Sigmoid colon (tissue), 7 donors: ENCODE results near the gene FAM53A. TPM values are rescaled to one million over a fixed set of nuclear protein-coding genes. Genes with fewer than 3 reads are reported as not detected.
"Not testable (repeated sequence)": the region's sequence is repeated elsewhere in the genome, so short reads cannot be mapped to it uniquely, and the experiment has no call there.

Experiments
- DNase-seq: peaks from one replicate; pipeline ENCODE4 v3.0.0-alpha.2; 2019
- H3K27ac ChIP-seq, 4 donors: fragments of 200-600 bp; sonication (generic); one replicate each; pipeline ENCODE4 v1.5.1; 2016 to 2019; ENCODE audit warnings: mild to moderate bottlenecking in 1 of 4
- H3K27me3 ChIP-seq, 3 donors: fragments of 200-600 bp; sonication (generic); one replicate each; pipeline ENCODE4 v1.5.1; 2019; ENCODE audit warnings: mild to moderate bottlenecking in 1 of 3
- H3K36me3 ChIP-seq, 4 donors: fragments of 200-600 bp; sonication (generic); one replicate each; pipeline ENCODE4 v1.5.1; 2016 to 2019
- H3K4me1 ChIP-seq, 4 donors: fragments of 200-600 bp; sonication (generic); one replicate each; pipeline ENCODE4 v1.5.1; 2017 to 2019
- H3K4me3 ChIP-seq, 4 donors: fragments of 200-600 bp; sonication (generic); one replicate each; pipeline ENCODE4 v1.5.1; 2017 to 2019; ENCODE audit warnings: mild to moderate bottlenecking in 2 of 4, moderate library complexity in 1 of 4
- H3K9me3 ChIP-seq, 4 donors: fragments of 200-600 bp in 3 of 4; sonication (generic) in 3 of 4; one replicate each; pipeline versions ENCODE4 v1.5.1 to v1.6.1; 2013 to 2019
- EP300 ChIP-seq, 4 donors: sonication (generic); formaldehyde crosslinking; IDR thresholded peaks; one replicate each; pipeline ENCODE4 v1.6.1; 2017; ENCODE audit warnings: antibody characterized with exemption in 4 of 4
- POLR2A ChIP-seq, 2 donors: fragments of 450-650 bp; IDR thresholded peaks; one replicate each; pipeline ENCODE4 v1.6.1; 2016; ENCODE audit warnings: antibody characterized with exemption in 2 of 2, mild to moderate bottlenecking in 2 of 2, moderate library complexity in 2 of 2
- POLR2AphosphoS5 ChIP-seq, 4 donors: sonication (generic); formaldehyde crosslinking; IDR thresholded peaks; one replicate each; pipeline ENCODE4 v1.6.1; 2017; ENCODE audit warnings: antibody characterized with exemption in 4 of 4
- WGBS, 2 donors: extraction: QIAGEN DNeasy Blood & Tissue Kit; methylation state at CpG; one replicate each; pipeline ENCODE4 v1.1.7; 2013; 5-methylcytosine and 5-hydroxymethylcytosine counted together
- intact Hi-C: fragments of 100-400 bp; cut with DNase I; formaldehyde crosslinking; loops from one replicate; pipeline ENCODE4 v1.15.1; 2023
- polyA plus RNA-seq, 3 donors: library from polyadenylated mRNA; stranded (reverse); fragments of 200-250 nt; gene quantifications; one replicate each; pipeline ENCODE4 v1.2.3, GENCODE V29; 2013
- total RNA-seq, 4 donors: library from RNA; depleted of rRNA; stranded (reverse); fragments of >200 nt; gene quantifications; one replicate each; pipeline ENCODE4 v1.1.0, GENCODE V29; 2016
- TF ChIP-seq, protein P1 (sequence below), 4 experiments: fragments of 450-650 bp in 3 of 4; fragments of 200-600 bp in 1 of 4; IDR thresholded peaks; one replicate each; pipeline ENCODE4 v1.5.1; 2016 to 2019; ENCODE audit warnings: antibody characterized with exemption in 4 of 4, mild to moderate bottlenecking in 3 of 4, moderate library complexity in 2 of 4
- donor health status: healthy with polysubstance abuse.
- donor health status: Bipolar disorder and iron deficiency.
- donor health status: healthy.

Gene FAM53A
- total and polyA plus RNA-seq, 7 donors: 0.23 to 4.1 (median 1.4) TPM

DNA sequence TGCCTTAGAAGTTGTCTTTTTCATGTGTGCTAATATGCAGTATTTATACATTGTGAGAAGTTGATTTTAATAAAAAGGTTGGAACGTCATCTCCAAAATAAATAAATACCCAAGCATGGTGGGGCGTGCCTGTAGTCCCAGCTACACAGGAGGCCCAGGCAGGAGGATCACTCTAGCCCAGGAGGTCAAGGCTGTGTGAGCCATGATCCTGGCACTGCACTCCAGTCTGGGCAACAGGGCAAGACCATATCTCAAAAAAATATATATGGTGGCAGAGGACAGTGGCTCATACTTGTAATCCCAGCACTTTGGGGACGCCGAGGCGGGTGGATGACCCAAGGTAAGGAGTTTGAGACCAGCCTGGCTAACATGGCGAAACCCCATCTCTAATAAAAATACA is 21.6 kb upstream of the FAM53A start:
- no peaks in the 10 kb centered on the region for H3K9me3 ChIP-seq
- TF ChIP-seq POLR2A (IDR thresholded peaks at IDR 0.05): no peak
- no peak overlapping the region for H3K27ac ChIP-seq
- H3K27me3 ChIP-seq: no peaks in the 10 kb centered on the region
- H3K4me3 ChIP-seq: no peak overlapping the region
- peak; percentile 37 for DNase-seq
- H3K4me1 ChIP-seq: peaks cover 0 to 20% (median 14%) of the 10 kb centered on the region in 4 donors
- intact Hi-C loops: no loop called here
- H3K36me3 ChIP-seq: peaks cover 0 to 38% (median 20%) of the 10 kb centered on the region in 4 donors
- WGBS, 2 donors: 95 to 96% methylated on average over 6 of the region's 6 CpGs

DNA sequence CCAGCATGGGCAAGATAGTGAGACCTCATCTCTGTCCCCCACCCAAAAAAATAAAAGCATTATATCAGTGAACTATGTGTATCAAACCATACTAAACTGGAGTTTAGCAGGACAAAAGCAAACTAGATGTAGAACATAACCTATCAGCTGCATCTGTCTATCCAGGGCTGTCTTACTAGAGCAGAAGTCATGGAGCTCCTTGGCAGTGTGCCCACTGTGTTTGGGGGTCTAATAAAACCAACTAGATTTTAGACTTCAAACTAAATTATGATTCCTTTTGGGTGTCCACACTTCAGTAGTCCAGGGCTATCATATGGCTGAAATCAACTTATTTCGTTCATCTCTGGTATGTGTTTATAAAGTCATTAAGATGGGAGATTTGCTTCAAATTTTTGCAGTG is 19.8 kb upstream of the FAM53A start:
- TF ChIP-seq EP300 (IDR thresholded peaks at IDR 0.05): no peak
- no peak for TF ChIP-seq POLR2A (IDR thresholded peaks at IDR 0.05)
- no peak for TF ChIP-seq POLR2AphosphoS5 (IDR thresholded peaks at IDR 0.05)
- TF ChIP-seq, protein P1, sequence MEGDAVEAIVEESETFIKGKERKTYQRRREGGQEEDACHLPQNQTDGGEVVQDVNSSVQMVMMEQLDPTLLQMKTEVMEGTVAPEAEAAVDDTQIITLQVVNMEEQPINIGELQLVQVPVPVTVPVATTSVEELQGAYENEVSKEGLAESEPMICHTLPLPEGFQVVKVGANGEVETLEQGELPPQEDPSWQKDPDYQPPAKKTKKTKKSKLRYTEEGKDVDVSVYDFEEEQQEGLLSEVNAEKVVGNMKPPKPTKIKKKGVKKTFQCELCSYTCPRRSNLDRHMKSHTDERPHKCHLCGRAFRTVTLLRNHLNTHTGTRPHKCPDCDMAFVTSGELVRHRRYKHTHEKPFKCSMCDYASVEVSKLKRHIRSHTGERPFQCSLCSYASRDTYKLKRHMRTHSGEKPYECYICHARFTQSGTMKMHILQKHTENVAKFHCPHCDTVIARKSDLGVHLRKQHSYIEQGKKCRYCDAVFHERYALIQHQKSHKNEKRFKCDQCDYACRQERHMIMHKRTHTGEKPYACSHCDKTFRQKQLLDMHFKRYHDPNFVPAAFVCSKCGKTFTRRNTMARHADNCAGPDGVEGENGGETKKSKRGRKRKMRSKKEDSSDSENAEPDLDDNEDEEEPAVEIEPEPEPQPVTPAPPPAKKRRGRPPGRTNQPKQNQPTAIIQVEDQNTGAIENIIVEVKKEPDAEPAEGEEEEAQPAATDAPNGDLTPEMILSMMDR (IDR thresholded peaks at IDR 0.05): no peak
- no peaks in the 10 kb centered on the region for H3K27me3 ChIP-seq
- 81 to 84% methylated on average over 1 of the region's 1 CpG for WGBS, 2 donors
- no peak overlapping the region for H3K27ac ChIP-seq
- H3K9me3 ChIP-seq: no peaks in the 10 kb centered on the region
- no peak overlapping the region for H3K4me3 ChIP-seq
- intact Hi-C loops: no loop called here
- H3K4me1 ChIP-seq: peaks cover 0 to 8% (median 3%) of the 10 kb centered on the region in 4 donors
- peak; percentile 40 for DNase-seq
- H3K36me3 ChIP-seq: peaks cover 1 to 50% (median 23%) of the 10 kb centered on the region in 4 donors

DNA sequence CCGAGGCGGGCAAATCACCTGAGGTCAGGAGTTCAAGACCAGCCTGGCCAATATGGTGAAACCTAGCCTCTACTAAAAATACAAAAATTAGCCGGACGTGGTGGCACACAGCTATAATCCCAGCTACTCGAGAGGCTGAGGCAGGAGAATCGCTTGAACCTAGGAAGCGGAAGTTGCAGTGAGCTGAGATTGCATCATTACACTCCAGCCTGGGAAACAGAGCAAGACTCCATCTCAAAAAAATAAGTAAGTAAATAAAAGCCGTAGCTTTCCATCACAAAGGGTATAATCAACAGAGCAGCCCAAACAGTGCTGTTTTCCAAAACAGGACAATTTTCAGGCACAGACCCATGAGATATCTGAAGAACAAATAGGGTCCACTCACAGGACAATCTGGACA is 17.6 kb upstream of the FAM53A start:
- intact Hi-C loops, H3K27ac ChIP-seq, H3K9me3 ChIP-seq, H3K4me1 ChIP-seq, H3K4me3 ChIP-seq, H3K27me3 ChIP-seq: not testable (repeated sequence)
- H3K36me3 ChIP-seq: peaks cover 7 to 71% (median 37%) of the 10 kb centered on the region in 4 donors
- WGBS, 2 donors: 93% methylated on average over 8 of the region's 8 CpGs
- peak; percentile 43 for DNase-seq

DNA sequence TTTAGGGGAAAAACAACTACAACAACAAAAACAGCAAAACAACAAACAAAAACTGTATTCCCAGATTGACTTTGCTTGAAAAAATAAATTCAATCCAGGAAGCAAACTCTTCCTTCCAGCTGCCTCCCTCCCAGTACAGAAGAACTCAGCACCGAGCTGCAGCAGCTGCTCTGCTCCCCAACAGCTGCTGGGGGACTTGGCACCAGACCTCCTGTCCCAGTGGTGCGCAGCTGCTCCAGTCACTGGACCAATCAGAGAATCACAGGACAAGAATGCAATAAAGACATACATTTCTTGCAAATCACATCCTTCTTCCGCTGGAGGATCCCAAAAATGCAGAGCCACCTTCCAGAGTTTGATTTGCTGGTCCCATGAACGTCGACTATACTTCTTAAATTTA is 11.8 kb upstream of the FAM53A start:
- no peak overlapping the region for H3K4me3 ChIP-seq
- H3K9me3 ChIP-seq: no peaks in the 10 kb centered on the region
- no peak for TF ChIP-seq POLR2AphosphoS5 (IDR thresholded peaks at IDR 0.05)
- TF ChIP-seq, protein P1 (IDR thresholded peaks at IDR 0.05): no peak
- no peak for TF ChIP-seq EP300 (IDR thresholded peaks at IDR 0.05)
- no peak for TF ChIP-seq POLR2A (IDR thresholded peaks at IDR 0.05)
- no peaks in the 10 kb centered on the region for H3K4me1 ChIP-seq
- no peak overlapping the region for H3K27ac ChIP-seq
- intact Hi-C loops: no loop called here
- WGBS, 2 donors: 80 to 81% methylated on average over 5 of the region's 5 CpGs
- DNase-seq: peak; percentile 58
- H3K27me3 ChIP-seq: no peaks in the 10 kb centered on the region
- H3K36me3 ChIP-seq: peaks cover 7 to 87% (median 52%) of the 10 kb centered on the region in 4 donors

DNA sequence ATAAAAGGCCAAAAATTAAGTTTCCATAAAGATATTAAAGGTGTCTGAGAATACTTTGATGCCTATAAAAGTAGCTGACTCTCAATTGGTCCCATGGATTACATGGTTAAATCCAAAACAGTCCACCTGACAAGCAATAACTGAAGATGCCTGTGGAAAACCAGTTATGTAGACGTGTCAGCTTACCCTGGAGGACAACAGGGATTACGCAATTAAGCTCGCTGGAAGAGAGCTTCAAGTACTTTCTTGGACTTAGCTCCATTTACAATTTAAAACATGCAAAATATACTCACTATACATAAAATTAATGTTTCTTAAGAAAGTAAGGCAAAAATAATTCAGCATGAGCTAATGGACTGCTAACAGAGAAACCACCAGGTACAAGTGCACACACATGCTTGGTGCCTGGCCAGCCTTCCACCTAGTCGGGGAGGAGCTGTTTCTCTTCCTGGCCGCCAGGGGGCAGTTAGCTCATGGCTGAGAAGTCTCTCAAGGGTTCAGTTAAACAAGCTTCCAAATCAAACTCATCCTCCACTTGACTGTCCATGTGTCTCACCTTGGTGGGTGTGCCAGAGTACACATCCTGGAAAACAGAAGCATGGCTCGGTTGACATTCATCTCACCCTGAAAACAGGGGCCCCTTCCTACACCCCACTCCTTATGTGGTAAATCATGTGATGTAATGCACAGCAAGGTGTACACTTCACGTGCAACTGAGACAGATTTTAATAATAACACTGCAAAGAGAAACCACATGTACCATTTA is 9.2 kb upstream of the FAM53A start:
- intact Hi-C loops: loop anchor here (1.0 kb wide), 1 partner anchor 33 kb away; no protein-coding TSS in a partner anchor
- H3K27me3 ChIP-seq: no peaks in the 10 kb centered on the region
- H3K4me3 ChIP-seq: no peak overlapping the region
- DNase-seq: peak; percentile 88
- H3K27ac ChIP-seq: no peak overlapping the region
- peaks cover 0 to 79% (median 48%) of the 10 kb centered on the region in 4 donors for H3K36me3 ChIP-seq
- no peaks in the 10 kb centered on the region for H3K9me3 ChIP-seq
- TF ChIP-seq POLR2A (IDR thresholded peaks at IDR 0.05): no peak
- TF ChIP-seq, protein P1 (IDR thresholded peaks at IDR 0.05): peak; percentile 62 to 94 (median 84)
- no peaks in the 10 kb centered on the region for H3K4me1 ChIP-seq
- WGBS, 2 donors: 38 to 48% methylated on average over 7 of the region's 7 CpGs
